ENCODE data around the gene ADK.

The ADK gene

DNA sequence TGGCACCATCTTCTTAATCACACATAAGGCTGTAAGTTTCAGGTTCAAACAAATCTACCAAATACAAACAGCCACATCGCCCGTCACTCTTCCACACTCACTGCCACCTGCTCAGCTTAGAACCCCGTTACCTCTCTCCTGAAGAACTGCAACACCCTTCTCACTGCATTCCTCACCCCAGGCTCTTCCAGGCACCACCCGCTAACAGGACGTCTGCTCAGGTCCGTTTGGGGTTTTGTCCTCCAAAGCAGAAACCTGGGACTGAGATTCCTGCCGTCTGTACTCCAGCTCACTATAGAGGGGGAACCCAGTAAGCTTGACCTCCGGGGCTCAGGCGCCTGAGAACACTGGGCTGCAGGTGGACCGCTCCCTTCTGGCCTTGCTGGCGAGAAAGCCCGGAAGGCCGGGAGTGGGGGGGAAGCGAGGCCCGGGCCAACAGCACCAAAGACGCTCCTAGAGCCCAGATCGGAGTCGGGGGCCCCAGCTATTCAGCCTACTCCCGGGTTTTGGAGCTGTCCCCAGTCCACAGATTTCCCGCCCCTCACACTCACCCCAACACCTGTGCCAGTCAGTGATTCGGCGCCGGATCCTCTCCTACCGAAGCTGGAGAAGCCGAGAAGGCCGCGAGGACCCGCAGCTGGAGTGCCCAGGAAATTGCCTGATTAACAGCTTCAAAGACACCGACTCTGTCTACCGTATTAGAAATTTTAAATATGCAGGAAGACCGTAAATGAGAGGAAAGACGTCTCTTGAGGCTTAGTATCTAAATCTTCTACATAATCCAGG lies 624 bp upstream of the ADK start, which contains the start of gene AP3M1:
Gene AP3M1, minus strand, starts transcription at position 625 of the 786 bp plus-strand sequence. CDS start 12,449 bp downstream, outside the sequence.
- DNase-seq = no peak

DNA sequence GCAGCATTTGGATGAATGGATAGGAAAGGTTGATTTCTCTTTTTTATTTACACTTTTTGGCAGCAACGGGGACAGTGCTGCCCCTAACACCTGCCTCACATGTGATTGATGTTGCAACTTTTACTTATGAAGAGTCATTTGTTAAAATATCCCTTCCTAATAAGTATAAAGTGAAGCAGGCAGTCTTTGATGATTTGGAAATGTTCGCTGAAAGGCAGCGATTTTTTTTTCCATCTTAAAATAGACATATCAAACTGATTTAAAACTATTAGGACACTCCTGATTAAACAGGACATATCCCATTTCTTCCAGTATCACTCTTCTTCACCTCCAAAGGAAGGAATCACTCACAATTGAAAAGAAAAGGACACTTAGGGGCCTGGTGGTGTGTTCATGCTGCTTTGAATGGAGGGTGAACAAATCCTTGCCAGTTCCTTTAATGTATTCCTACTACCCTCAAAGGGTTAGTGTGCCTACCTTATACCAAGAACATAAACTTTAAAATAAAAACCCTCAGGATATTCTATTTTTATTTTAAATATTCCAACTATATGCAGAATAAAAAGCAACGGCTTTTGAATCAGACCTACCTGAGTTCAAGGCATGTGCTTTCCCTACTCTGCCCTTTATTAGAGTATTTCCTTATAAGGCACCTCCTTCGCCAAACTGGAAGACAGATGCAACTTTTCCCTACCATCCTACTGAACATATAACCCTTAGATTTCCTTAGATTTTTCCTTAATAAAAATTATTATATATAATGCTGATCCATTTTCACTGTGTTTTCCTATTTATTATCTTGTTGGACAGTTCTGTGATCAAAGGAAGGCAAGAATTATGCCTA lies 1.1 kb downstream of the ADK start:
- DNase-seq = no peak

DNA sequence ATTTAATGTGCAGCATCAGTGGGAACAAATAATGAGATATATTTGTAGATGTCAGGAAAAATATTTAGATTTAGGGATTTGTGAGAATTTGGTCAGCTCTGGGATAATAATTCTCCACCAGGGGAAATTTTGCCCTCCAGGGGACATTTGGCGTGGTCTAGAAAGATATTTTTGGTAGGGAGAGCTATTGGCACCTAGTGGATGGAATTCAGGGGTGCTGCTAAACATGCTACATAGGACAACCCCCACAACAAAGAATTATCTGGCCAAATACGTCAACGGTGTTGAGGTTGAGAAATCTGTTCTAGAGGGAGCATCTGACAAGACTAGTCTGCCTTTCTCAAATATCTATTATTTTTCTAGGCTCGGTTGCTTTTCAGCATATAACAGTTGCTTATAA lies 2.1 kb downstream of the ADK start:
- DNase-seq = no peak

DNA sequence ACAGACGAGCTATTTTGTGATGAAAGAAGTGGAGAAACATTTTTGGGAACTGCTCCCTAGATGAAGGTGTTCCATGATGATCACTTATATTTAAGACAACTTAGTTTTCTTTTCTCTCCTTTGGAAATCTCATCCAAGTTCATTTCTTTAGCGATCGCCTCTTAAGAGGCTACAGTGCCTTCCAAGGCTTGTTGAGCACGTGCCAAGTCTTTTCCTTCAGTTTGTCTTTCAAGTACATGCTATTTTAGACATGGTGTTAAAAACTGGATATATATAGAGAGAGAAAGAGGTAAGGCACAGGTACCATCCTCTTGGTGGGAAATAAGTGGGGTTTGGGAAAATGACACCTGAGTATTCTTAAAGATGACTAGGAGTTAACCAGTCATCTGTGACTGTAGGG lies 2.7 kb downstream of the ADK start:
- no peak for DNase-seq

DNA sequence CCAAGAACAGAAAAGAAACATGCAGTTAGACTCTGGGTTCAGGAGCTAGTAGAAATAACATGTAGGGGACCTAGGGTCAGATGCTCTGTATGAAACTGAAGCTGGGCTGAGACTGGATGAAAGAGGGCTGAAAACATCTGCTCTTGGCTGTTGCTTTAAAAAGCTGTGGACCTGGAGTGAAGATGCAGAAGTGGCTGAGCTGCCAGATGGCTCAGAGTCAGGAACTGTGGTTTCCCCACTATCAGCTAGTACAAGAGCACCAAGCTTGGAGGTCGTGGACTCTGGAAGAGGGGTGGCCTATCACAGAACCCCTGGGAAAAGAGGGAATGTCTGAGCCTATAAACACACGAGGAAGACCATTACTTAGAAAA lies 5.9 kb downstream of the ADK start:
- no peak for DNase-seq

DNA sequence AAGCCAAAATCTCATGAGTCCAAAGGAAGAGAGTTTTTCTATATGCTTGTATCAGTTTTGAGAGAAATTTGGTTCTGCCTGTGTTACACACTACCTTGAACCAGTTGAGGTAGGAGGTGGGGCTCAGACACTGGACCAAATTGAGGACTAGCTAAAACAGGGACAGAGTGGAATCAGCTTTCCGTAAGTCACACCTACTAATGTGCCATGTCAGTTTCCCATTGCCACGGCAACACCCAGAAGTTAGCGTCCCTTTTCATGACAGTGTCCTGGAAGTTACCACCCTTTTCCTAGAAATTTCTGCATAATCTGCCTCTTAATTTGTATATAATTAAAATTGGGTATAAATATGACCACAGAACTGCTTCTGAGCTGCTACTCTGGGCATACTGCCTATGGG lies 9.0 kb downstream of the ADK start:
- no peak for DNase-seq

DNA sequence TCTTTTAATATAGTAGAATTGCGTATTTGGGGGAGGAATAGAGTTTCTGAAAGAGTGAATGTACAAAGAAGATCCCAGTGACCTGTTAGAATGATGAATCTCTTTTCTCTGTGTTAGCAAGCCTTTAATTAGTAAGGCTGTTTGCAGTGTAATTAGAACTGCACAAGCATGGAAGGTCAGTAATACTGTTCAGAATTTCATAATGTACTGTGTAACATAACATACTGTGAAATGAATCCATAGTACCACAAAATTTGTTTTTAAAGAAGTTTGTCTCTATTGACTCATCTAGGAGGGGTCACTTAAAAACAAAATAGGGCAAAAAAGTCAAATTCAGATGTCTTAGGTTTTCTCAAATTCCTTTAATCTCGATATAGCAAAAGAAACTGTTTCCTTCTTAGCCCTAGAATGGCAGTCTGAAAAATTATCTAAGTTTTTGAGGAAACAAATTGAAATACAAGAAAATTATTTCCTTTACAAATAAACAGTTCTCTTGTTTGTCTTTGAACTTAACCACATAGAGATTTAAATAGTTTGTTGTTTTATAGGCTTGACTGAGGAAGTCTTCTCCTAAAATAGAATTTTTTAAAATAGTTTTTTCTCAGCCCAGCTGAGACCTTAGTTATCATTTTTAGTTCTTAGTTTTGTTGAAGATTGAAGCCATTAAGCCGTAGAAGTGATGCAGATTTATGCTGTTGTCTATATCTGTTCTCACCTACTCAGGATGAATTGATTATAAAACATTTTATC lies 12.5 kb downstream of the ADK start:
- DNase-seq = no peak

DNA sequence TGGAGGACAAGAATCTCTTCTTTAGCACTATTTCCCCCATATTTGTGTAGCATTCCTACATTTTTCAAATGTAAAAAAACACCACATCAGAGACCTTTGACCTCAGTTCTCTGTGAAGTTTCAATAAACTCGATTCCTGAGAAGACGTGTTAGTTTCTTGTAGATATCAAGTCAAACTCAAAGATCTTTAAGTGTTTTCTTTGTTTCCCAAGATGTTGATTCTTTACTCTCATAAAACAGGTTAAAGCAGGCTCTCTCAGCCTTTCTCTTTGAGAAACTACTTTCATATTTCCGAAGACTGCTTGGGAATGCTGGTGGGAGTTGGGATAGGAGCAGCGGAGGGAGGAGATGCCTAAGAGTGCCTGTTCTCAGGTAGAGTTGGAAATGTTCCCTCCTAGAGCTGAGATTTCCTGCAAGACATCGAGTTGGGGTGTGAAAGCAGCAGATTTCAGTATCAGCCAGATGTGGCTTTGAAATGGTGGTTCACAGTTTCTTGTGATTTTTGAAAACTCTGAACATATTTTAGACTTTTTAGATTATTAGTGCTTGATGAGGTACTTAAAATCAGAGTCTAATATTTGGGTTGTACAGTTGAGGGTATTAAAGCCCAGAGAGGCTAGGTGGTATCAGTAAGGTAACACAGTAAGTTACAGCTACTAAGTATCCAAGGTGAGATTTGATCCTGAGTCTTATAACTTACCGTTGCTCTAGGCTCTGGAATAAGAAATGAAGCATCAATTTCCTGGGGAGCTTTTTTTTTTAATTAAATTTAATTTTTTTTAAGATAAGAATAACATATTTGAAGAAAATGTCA lies 13.9 kb downstream of the ADK start:
- no peak for DNase-seq

DNA sequence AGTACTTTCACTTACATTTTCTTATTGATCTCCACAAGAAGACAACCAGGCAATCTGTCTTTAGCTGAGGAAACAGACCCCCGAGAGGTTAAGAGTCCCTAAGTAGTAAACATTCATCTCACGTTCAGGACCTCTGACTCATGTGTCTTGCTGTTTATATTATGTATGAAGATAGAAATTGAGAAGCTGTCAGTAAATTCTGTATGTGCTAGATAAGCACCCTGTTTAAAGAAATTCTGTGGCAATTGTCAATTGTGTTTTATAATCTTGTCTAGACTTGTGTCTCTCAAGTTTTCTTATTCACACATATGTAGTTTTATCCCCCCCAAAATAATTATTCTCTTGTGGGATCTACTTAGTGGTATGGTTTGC lies 14.5 kb downstream of the ADK start:
- DNase-seq = no peak

DNA sequence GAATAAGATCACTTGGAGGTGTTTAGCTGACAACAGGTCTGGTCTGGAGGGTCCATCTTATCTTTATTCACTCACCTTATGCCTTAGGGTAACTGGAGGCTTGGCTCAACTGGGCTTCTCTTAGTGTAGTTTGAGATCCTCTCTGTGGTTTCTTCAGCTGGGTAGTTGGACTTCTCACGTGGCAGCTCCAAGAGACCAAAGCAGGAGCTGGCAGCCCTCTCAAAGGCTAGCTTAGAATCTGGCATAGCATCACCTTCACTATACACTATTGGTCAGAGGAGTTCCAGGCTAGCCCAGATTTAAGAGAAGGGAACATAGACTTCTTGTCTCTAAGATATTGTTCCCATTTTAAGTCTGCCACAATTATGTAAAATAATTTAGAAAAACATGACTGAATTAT lies 16.4 kb downstream of the ADK start:
- no peak for DNase-seq

DNA sequence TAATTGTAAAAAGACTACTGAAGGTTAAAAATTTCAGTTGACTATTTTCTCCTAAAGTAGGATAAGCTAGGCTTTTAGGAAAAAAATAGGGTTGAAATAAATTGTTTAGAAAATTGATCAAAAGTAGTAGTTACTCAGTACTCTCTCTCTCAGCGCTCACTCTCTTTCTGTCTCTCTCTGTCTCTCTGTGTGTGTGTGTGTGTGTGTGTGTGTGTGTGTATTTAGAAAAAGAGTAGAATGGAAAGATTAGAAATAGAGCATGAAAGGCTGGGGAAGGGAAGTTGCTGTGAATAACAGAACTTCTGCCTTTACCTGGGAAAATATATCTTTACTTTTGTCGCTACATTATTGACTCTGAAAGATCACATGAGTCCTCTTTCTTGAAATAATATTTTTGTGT lies 20.6 kb downstream of the ADK start:
- DNase-seq = no peak

DNA sequence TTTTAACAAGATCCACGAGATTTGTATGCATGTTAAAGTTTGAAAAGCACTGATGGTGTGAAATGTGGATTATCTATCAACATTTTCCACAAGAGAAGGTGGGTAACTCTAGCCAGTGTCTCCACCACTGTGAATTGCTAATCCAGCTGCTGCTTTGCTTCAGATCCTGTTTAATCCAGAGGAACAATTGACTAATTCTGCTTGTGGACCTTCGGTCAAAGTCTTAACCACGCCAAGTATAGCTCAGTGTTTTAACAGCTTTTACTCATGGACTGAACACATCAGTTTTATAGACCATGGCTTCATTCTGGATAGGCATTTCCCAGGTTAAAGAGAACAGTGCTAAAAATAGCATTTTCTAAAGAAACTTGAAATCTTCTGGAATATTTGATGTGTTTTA lies 23.5 kb downstream of the ADK start:
- DNase-seq = no peak

DNA sequence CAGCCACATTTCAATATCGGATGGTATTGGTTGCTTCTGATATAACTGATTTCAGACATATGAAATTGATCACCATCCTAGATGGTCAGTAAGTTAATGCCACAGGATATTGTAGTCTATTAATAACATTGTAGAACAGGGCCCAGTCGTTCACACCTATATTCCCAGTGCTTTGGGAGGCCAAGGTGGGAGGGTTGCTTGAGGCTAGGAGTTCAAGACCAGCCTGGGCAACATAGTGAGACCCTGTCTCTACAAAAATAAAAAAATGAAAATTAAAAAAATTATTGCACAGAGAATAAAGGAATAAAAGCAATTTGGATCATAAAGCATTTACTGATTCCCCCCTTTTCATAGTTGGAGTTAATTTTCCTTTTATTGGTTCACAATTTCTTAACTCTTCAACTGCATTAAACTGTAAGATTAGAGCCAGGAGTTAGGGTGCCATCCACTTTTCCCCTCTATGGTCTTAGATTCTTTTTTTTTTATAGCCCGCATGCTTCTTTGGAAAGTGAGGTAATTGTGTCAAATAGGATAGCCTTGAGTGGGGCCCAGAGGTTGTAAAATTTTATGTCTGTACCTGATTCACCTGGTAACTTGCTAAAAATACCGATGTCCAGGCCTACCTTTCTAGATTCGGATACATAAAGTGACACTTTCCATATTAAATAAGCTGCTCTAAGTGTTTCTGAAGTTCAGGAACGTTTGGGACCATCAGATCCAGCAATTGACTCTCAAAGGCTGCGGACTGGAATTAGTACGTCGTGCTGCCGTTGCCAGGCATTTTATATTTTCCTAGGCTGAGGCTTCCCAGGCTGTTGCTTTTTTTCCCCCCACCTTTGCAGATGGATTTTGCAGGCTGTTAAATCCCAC lies 24.7 kb downstream of the ADK start:
- DNase-seq = no peak

DNA sequence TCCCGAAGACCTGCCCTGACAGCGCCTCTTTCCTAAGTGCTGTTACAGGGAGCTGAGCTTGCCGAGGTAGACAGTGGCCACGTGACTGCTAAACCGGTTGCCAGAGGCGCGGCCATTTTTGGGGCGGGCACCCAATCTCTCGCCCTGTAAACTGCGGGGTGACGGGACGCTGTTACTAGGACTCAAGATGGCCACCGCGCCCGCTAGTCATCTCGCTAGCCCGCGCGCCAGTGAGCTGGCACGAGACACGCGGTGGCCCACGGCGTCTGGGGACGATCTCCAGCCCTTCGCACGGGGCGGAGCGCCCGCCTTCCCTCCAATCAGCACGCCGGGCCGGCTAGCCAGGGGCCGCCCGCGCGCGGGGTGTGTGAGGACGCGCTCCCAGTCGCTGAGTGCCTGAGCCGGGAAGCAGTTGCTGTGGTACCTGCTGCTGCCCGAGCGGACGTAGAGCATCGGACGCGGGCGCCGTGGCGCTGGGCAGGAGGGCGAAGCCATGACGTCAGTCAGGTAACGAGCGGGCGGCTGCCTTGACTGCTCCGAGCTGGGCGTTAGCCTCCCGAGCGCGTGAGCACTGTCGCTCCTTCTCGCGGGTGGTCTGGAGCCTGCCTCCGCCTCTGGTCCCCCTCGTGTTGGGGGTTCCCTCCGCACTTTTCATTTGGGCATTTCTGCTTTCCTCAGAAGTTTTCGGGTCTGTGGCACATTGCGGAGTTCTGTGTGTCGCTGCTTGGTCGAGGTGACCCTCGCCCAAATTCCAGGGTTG lies 25.5 kb downstream of the ADK start:
- peak; percentile 92 for DNase-seq

DNA sequence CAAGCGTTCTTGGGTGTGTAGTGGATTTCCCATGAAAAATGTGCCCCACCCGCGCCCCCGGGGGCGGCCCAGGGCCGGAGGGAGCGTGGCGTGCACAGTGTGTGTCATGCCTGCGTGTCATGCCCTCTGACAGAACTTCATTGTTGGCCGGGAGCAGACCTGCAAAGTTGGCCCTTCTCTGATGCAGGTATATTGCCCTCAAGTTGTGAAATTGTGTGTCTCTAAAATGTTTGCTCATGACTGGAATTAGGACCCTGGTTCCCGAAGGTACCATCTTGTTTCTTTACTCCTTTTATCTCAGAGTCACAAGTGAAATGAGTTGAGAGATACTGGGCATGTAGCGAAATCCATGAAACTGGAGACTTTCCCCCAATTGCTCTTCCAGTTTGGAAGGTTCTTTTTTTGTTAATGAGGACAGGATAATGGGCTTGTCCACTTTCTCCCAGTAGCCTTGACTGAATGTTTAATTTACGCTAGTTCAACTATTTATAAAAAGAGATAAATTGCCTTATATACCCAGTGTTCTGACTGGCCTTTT lies 26.2 kb downstream of the ADK start:
- no peak for DNase-seq

DNA sequence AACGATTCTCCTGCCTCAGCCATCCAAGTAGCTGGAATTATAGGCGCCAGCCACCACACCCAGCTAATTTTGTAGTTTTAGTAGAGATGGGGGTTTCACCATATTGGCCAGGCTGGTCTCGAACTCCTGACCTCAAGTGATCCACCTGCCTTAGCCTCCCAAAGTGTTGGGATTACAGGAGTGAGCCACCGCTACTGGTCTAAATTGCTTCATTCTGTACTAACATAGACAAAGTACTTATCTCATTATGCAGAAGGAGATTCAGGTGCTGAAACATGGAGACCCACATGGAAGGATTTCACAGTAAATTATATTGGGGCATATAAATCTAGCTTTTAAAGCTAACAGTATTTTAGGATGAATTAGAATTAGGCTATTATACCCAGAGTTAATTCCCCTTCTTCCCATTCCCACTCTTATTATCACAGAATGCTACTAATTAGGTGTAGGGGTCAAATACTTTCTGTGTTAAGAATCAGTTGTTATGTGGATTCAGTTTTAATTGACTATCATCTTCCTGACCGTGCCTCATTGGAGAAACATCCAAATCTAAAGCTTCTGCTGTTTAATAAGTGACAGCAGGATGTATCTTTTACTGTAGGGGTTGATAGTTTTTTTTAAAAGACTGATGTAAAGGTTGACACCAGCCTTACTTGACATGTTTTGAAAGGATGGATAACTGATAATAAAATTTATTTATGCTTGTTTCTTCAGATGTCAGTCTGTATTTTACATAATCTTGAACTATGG lies 27.2 kb downstream of the ADK start:
- no peak for DNase-seq

DNA sequence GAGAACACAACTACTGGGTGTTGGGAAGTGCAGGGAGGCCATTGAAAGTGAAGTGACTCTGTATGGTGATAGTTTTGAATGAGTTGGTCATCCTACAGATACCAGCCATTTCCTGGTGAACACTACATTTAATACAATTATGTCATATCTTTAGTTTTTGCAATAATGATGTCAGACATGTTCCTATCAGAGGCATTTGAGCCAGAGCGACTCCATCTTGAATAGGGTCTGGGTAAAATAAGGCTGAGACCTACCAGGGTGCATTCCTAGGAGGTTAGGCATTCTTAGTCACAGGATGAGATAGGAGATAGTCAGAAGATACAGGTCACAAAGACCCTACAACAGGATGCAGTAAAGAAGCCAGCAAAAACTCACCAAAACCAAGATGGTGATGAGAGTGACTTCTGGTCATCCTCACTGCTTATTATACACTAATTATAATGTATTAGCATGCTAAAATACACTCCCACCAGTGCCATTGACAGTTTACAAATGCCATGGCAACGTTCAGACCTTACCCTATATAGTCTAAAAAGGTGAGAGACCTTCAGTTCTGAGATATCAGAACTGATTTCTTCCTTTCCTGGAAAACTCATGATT lies 28.2 kb downstream of the ADK start:
- no peak for DNase-seq

DNA sequence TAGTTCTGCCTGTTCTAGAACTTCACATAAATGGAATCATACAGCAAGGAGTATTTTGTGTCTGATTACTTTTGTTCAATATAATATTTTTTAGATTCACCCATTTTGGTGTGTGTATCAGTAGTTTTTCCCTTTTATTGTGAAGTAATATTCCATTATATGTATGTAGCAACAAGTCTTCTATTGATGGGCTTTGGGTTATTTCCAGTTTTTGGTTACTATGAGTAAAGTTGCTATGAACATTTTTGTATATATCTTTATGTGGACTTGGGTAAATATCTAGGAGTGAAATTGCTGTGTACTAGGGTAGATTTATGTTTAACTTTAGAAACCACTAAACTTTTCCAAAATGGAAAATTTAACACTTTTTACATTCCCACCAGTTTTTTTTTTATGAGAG lies 35.7 kb downstream of the ADK start:
- DNase-seq = no peak

DNA sequence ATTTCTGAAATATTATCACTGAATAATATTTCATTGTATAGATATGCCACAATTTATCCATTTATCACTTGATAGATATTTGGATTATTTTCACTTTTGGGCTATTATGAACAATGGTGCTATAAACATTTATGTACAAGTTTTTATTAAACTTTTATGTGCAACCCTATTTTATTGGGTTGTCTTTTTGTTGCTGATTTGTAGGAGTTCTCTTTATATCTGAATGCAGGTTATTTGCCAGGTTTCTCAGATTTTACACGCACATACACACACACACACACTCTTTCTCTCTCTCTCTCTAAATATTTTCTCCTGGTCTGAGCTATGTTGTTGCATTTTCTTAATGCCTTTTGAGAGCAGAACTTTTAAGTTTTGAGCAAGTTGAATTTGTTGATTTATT lies 36.2 kb downstream of the ADK start:
- no peak for DNase-seq

All from NCI-H1092 treated with DMSO at 0.1 percent for 48 hours (cell line).